HG02678 (cell line): ENCODE measurements around the gene TNIK.

Experiments
- ATAC-seq: cut with Tn5 transposase; IDR thresholded peaks from one replicate; pipeline ENCODE4 v1.9.1; 2021; ENCODE audit warnings: mild to moderate bottlenecking, moderate library complexity; ENCODE audit not compliant: unreplicated experiment

The TNIK gene

DNA sequence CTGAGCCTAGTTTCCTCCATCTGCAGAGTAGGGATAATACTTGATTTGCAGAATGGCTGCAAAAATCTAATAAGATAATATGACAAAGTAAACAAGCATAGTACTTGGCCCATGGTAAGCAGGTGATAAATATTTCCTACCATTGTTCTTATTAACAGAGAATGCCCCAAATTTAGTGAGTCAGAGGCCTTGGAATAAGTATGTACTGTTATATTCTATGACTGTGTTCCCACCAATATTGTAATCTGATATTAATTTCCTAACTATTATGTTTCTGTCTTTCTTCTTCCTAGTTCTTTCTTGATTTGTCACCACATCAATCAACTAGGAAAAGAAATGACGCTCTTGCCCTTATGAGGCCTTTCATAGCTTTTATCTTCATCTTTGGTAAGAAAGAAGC lies 255.3 kb downstream of the TNIK start:
- ATAC-seq: no peak

DNA sequence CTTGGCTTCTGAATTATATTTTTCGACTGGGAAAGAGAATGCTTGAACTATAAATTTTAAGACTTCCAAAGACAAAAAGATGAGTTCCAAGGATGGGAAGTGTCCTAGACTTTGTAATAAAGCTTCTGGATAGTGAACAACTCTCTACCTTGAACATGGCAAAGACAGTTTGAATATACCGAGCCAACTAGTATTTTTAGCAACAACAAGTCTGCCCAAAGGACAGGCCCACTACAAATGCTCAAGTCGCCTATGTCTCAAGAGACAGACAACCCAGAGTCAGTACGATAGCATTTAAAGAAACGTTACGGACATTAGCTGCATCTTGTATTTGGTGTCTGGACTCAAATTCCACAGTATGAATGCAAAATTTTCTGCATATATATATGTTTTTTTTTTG lies 258.4 kb downstream of the TNIK start:
- no peak for ATAC-seq

DNA sequence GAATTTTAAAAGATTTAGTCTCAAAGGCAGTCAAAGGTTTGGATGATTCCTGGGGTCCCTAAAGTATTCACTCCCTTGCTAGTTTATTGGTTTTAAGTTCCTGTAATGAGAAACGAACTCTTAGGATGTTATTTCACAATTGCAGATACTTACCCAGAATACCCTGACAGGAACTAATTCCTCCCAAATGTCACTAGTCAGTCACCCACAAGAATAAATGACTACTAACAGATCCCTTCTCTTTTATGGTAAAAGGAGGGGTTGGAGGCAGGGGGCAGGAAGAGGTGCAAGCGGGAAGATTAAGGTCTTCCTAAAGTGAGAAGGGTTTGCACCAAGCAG lies 259.5 kb downstream of the TNIK start:
- ATAC-seq: no peak

DNA sequence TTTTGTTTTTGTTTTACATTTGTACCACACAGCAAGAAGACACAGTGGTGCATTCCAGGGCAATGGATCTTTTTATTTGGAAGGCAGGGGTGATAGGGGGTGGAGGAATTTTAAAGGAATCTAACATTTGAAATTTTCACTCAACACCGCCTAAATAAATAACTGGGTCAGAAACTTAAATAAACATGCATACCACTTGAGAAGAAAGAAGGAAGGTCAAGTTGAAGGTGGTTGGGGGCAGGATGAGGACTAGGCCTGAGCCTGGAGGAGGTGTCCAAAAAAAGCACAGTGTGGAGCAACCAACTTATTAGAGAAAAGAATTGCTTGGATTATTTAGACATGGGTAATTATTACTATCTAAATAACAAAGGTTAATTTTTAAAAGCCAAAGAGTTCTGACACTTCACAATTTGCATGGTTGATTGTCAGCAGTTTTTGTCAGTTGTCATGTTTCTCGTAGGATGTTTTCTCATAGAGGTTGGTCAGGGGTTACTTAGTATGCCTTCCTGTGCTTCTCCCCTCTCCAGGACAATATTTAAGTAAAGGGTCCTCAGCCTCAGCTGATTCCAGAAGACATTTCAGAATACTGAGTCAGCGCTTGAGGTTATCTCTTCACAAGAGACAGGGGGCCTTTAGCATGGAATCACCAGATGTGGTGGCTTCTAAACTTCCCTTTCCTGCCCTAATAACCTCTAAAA lies 260.0 kb downstream of the TNIK start:
- no peak for ATAC-seq

DNA sequence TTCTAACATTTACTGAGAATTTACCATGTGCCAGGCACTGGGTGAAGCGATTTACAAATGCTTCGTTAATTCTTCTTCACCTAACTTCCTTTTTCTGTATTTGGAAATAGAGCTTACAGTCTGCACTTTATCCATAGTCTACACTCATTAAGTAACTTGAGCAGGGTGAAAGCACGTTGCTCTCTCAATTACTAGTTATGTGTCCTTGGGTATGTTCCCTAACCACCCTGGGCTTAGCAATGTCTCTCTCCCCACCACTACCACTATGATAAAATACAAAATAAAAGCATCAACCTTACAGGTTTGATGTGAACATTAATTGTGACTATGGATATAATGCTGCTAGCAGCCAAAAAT lies 260.8 kb downstream of the TNIK start:
- no peak for ATAC-seq

DNA sequence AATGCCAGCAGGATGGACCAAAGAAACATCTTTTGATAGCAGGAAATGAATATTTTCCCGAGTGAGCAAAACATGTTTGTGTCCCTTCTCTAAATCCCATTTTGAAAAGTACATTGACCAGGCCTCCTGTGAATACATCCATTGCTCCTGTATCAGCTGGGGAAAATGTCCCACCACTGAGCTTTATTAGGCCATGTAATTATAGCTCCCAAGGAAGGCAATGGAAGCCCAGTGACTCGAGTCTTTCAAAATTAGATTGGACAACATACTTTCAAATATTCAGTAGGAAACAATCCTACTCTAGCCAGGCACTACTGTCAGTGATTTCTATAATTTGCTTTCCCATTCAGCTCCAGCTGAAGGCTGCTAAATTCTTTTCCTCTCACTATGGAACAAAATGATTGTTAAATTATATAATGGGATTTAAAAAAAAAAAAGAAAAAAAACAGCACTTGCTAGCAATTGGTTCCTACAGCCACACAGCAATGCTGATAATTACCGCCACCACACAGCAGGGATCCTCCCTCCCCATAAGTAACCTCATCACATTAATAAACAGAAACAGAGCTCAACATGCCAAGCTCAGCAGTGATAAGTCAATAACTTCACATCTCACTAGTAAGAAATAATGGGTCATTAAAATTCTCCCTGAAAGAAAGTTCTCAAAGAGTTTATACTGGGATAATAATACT lies 261.3 kb downstream of the TNIK start:
- no peak for ATAC-seq

DNA sequence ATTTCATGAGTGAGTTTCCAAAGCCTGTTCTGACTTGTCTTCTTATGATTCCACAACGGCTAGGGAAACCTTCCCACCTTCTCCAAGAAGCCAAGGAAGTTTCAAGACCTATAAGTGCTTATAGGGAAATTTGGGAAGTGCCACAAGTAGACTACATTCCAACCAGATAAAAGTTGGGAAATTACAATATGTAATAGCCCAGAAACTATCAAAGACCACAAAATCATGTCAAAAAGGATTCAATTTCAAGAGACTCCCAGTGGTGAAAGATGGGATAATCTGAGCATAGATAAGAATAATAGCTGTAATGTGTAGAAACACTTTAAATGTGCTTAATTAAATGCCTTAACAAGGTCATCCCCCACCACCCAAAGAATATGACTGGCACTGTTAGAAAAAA lies 264.5 kb downstream of the TNIK start:
- no peak for ATAC-seq

DNA sequence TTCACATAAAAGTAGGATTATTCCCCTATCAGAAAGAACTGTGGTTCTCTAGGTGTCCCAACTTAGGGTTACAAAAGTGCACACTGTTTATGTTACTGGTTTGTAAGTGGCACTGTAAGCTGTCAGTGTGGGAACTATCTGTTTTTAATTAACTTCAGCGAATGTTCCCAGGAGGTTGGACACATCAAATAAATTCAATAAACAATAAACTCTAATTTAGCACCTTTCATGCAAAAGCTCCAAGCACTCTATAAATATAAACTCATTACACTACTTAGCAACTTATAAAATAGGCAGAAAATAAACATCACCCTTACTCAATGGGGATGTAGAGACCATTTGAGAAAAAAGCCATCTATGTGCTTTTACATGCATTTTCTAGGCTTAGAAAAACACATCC lies 265.2 kb downstream of the TNIK start:
- no peak for ATAC-seq

DNA sequence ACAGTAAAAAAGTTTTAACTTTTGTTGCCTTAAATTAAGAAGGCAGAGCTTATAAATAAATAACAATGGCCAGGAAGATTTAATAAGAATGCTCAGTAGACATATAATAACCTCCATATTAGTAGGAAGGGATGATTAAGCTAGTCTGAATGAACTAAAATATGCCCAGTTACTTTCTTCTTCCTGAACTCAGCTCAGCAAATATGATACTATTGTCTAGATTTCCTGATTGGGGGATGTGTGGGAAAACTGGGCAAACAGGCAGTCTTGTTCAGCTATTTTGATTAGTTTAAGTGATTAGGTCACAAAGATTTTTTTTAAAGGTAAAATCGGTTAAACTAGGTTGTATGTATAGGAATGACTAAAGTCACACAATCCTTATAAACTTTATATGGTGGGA lies 266.5 kb downstream of the TNIK start:
- no peak for ATAC-seq

DNA sequence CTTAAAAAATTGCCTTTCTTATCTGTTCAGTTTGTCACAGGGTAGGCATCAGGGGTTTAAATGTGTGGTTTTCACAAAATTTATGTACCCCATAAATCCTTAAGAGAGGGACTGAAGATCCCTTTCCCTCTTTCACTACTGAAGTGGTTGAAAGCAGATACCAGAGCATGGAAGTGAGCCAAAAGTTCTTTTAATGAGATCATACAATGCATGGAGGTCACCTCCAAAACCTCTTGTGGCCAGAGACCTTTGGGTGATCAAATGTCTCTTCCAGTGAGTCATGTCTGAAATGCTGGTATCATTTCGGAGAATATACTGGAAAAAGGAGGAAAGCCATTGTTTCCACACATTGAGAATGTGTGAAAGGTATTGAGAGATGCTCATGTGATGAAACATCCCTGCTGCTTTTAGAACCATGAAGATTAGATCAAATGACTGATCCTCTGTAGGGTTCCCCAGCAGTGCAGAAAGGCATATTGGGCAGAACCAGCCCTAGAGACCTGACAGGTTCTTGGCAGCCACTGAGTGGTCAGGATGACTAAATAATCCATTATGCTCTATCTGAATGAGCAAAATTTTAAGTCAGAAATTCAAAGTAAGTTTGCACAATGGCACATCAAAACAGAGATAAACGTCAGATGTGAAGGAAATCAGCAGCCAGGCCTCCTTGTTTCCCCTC lies 267.9 kb downstream of the TNIK start:
- ATAC-seq: no peak

DNA sequence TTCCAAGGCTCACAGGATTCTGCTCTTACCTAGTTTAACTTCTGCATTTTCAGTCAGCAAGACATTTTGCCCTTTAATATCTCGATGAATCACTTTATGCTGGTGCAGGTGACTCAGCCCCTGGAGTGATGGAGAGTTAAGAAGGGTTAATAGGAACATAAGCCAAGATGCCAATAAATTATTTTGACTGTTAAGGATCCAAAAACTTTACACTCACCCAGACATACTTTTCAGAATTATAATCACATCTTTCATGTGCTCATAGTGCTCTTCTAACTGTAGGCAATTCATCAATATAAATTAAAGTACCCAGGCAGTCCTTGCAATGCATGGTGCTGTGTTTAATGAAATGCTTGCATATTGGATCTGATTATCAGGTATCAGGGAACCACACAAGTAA lies 269.5 kb downstream of the TNIK start:
- ATAC-seq: no peak

DNA sequence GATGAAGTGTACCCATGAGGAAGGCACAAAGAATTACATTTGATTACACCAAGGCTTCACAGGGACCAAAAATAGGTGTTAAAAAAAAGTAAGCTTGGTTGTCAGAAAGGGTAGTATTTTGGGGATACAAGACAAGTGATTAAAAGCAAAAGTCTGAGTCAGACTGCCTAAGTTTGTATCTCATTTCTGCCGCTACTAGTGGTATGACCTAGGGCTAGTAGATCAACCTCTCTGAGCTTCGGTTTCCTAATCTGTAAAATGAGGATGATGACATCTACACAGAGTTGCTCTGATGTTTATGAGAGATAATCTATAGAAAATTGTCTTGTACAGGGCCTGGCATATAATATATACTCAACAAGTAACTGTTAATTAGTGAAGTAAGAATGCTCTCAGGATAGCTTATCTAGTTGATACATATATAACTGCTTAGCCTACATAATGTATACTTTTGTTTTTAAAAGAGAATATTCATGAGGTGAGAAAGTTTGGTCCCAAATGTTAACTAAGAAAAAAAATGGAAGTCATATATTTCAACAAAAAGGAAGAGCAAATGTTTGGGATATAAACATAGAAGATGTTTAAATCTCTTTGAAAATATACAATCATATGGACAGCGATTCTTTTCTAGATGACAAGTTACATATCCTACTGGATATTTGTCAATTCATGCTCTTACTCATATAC lies 270.7 kb downstream of the TNIK start:
- peak; percentile 45 for ATAC-seq

DNA sequence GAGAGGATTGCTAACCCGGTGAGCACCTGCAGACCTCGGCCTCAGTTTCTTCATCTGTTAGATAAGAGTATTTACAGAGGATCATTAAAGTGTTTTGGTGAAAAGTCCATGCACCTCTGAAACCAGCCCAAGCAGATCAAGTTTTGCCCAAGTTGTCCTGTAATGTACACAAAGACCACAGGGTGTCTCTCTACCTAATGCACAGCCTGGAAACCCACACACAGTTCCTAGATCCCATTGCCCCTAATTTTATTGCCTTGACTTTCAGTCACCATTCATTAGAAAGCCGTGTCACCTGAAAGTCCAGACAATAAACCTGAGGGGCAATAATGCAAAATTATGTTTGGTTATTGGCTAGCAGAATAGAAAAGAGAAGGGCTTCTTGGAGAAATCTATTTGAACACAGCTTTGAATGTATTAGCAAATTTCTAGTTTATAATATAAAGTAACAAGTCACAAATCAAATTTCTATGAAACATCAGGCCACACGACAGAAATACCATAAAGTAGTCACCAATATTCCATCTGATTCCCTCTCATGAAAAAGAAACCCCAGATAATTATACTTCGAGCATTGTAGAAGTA lies 272.4 kb downstream of the TNIK start:
- ATAC-seq: peak; percentile 37

DNA sequence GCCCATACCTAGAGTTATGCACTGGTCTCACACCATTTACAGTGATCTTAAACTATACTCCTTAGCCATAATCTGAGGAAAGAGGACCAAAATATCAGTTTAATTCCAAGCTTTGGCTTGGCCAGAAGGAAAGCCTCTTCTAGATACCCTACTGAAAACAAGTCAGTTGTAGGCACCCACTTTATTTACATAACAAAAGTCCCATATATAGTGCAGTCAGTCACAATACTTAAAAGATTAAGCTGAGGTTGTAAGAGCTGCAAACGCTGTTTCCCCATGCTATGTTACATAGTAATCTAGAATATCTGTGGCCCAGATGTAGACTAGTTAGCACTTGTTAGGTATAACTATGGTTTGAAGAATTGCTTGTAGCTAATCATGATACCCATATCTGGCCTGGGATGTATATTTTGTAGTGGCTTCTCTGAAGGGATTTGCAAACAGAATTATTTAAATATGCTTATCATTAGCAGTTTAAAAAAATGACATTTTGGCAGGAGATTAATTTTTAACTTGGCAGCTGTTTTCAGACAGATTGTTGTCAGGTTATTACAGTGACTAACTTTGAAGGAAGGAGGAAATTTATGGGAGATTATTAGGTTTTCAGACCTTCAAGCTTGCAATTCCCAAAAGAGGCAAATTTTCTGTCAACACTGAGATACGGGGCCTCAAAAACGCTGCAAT lies 273.2 kb downstream of the TNIK start:
- ATAC-seq: no peak

DNA sequence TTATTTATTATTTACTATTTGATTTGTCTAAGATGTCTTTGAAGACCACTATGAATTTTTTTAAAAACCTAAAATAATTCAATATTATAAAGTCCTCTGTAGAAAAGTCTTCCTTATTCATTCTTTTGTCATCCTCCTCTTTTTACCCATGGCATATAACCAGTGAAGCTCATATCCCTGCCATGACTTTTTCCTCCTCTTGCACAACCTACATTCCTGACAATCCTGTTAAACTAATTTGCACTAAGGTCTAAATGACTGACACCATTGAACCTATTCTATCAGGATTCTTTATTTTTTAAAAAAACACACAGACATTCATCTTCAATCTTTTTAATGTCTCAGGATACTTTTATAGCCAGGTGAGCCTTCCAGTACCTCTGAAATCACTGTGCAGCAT lies 273.8 kb downstream of the TNIK start:
- ATAC-seq: no peak

DNA sequence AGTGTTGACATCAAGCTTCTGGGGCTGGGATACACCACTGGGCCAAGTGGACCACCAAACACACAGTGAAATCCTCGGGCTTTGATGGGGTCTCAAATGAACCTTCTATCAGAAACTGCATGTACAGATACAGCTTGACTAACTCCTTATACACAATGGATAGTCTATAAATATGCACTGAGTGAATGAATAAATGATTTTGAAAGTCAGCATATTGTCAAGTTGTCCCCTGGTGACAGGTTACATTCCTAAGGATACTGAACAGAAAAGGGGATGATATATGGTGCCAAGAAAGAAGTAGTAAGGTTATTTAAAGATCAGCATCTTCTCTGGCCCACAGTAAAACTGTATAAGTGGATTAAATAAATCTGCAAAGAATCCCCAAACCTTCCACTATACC lies 274.2 kb downstream of the TNIK start:
- ATAC-seq: no peak

DNA sequence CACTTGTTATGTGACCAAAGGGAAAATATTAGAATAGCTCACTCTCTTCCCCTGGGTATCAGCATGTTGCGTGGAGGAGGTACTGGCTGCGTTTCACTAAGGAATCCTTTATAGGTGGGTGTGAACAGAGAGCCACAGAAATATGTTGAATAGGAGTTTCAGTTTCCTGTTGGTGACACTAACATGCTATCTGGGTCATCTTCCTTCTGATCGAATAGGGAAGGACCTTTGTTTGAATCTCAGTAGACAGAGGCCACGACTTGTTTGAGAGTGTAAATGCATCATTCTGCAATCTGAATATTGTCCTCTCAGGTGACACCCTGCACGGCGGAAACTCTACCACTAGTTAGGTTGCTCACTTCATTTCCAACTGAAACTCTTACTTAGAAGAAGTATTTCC lies 275.8 kb downstream of the TNIK start:
- peak; percentile 79 for ATAC-seq

DNA sequence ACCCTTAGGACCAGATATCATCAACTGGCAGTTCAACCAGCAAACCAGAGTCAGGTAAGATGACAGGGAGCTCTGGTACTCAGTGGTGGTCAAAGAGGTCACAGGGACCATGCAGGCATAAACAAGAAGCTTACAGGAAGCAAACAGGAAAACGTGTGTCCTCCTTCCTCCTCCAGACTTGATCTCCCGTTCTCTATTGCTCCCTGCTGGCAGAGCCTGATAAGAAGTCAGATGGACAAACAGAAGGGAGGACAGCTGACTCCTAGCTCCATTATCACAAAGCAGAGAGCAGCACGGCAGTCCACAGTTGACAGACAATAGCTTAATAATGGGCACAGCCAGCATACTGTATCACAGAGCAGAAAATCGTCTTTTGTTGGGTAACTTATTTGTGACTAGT lies 277.2 kb downstream of the TNIK start:
- ATAC-seq: no peak

DNA sequence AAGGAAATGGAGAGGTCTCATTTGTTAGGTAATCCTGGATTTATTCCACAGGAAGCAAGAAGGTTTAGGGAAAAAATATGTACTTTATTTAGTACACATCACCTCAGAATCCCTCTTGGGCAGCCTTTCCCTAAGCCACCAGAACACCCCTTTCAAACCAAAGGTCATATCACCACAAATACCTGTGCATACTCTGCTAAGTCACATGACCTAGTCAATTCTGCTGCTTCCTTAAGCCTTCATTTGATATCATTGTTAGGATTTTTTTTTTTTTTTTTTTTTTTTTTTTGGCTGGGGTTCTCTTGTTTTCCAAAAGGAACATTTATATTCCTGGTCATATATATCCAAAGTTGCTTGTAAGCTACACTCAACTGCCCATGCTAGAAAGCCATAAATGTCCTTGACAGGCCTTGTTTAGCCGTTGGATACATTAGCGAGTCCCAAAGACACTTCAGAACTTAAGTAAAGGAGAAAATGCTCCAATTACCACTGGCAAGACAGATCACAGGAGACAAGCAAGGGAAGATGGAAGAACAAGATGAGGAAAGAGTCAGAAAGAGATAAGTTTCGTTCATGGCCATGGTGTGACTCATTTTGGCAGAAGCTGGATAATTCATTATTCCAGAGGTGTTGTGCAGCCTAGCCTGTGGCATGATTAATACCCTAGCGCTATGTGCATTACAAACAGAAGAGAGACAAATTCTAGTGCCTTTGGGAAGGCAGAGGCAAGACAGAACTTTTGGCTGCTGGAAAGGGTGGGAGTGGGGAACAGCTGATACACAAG lies 278.1 kb downstream of the TNIK start:
- no peak for ATAC-seq

DNA sequence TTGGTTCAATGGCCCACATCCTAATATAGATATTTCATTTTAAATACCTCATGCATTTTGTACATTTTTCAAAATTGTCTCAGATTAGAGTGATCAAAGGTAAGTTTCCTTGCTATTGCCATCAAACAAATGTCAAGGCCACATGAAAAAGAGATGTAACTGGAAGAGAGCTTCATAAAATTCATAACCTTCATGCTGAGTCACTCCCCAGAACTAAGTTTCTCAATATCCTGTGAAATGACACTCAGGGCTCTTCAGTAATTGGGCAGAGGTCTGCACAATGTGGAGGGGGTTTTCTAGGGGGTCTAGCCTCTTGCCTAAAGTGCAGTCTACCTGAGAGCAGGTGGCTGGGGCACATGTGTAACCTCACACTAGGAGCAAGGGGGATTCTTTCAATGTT lies 281.5 kb downstream of the TNIK start:
- ATAC-seq: no peak
